GM23338 (cell line): Measurements from ENCODE around the gene SNX9.

ENCODE experiments used
- CREB1 ChIP-seq: fragments of 250-450 bp; sonication (Bioruptor Pico); IDR thresholded peaks from 2 replicates; pipeline ENCODE4 v1.5.0; 2020; ENCODE audit warnings: low read depth, mild to moderate bottlenecking, moderate library complexity
- EZH2 ChIP-seq: fragments of 200-600 bp; sonication (generic); IDR thresholded peaks from one replicate; pipeline ENCODE4 v1.8.0; 2017; ENCODE audit warnings: antibody characterized with exemption, mild to moderate bottlenecking, low read depth; ENCODE audit not compliant: unreplicated experiment
- EZH2phosphoT487 ChIP-seq: fragments of 200-600 bp; sonication (generic); IDR thresholded peaks from one replicate; pipeline ENCODE4 v1.8.1; 2018; ENCODE audit warnings: antibody characterized with exemption; ENCODE audit not compliant: unreplicated experiment
- JUNB ChIP-seq: IDR thresholded peaks from one replicate; pipeline ENCODE4 v1.6.1; 2016; ENCODE audit warnings: antibody characterized with exemption; ENCODE audit not compliant: unreplicated experiment
- NANOG ChIP-seq: IDR thresholded peaks from 2 replicates; pipeline ENCODE4 v1.6.1; 2016; ENCODE audit warnings: antibody characterized with exemption, borderline replicate concordance
- POLR2AphosphoS5 ChIP-seq: IDR thresholded peaks from 2 replicates; pipeline ENCODE4 v1.6.1; 2016; ENCODE audit warnings: antibody characterized with exemption, low read depth
- STAT1 ChIP-seq: IDR thresholded peaks from one replicate; pipeline ENCODE4 v1.6.1; 2016; ENCODE audit warnings: antibody characterized with exemption; ENCODE audit not compliant: unreplicated experiment
- ZNF114 ChIP-seq: fragments of 250-450 bp; sonication (Bioruptor Pico); IDR thresholded peaks from 2 replicates; pipeline ENCODE4 v1.5.0; 2020; ENCODE audit warnings: mild to moderate bottlenecking, moderate library complexity
- TF ChIP-seq, protein P1 (sequence below): IDR thresholded peaks from one replicate; pipeline ENCODE4 v1.6.1; 2018; ENCODE audit warnings: antibody characterized with exemption; ENCODE audit not compliant: unreplicated experiment
- TF ChIP-seq, protein P2 (sequence below), 2 experiments: fragments of 200-600 bp in 1 of 2; sonication (generic) in 1 of 2; conservative IDR thresholded peaks; 2 replicates each; pipeline versions ENCODE4 v1.5.1 to v1.6.1; 2016 to 2017; ENCODE audit warnings: antibody characterized with exemption in 2 of 2, low read depth in 2 of 2, mild to moderate bottlenecking in 2 of 2, moderate library complexity in 1 of 2
- TF ChIP-seq, protein P3 (sequence below): IDR thresholded peaks from 2 replicates; pipeline ENCODE4 v1.6.1; 2016; ENCODE audit warnings: antibody characterized with exemption

DNA sequence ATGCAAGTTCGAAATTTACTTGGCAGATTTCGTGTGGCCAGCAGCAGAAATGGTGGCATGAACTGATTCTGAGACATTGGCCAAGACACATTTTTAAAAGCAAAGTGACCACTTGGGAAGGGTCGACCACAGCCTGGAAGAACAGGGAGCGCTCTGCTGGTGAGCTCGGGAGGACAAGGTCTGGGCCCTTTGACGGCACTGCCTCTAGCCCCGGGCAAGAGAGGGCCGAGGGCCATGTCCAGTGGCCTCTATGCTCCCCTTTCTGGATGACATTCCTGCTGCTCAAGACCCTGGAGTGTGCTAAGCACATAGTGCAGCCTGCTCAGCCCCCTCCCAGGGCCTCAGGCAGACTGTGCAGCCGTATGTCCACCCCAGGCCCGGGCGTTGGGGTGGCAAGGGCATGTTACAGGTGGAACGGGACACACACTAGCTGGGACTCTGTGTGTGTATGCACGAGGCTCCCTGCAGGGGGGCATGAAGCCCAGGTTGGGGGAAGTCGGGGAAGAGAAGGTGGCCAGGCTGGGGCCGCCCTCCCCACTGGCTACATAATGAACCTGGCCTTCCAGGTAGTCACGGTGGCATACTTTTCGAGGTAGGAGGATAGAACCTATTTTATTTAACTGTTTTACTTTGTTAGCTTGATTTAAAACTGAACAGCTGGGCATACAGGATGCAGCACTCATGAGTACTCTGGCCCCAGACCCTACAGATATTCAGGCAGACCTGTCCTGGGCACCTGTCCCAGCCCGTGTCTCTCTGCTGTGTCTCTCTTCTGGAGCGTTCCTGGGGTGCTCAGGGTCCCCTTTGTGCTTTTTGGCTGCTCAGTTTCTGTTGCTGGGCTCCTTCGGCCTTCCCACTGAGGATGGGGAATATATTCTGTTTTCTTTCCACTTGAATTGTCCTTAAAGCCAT, 165.0 kb downstream of the SNX9 start:
- TF ChIP-seq, protein P1, sequence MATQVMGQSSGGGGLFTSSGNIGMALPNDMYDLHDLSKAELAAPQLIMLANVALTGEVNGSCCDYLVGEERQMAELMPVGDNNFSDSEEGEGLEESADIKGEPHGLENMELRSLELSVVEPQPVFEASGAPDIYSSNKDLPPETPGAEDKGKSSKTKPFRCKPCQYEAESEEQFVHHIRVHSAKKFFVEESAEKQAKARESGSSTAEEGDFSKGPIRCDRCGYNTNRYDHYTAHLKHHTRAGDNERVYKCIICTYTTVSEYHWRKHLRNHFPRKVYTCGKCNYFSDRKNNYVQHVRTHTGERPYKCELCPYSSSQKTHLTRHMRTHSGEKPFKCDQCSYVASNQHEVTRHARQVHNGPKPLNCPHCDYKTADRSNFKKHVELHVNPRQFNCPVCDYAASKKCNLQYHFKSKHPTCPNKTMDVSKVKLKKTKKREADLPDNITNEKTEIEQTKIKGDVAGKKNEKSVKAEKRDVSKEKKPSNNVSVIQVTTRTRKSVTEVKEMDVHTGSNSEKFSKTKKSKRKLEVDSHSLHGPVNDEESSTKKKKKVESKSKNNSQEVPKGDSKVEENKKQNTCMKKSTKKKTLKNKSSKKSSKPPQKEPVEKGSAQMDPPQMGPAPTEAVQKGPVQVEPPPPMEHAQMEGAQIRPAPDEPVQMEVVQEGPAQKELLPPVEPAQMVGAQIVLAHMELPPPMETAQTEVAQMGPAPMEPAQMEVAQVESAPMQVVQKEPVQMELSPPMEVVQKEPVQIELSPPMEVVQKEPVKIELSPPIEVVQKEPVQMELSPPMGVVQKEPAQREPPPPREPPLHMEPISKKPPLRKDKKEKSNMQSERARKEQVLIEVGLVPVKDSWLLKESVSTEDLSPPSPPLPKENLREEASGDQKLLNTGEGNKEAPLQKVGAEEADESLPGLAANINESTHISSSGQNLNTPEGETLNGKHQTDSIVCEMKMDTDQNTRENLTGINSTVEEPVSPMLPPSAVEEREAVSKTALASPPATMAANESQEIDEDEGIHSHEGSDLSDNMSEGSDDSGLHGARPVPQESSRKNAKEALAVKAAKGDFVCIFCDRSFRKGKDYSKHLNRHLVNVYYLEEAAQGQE = no peak
- TF ChIP-seq, protein P2, sequence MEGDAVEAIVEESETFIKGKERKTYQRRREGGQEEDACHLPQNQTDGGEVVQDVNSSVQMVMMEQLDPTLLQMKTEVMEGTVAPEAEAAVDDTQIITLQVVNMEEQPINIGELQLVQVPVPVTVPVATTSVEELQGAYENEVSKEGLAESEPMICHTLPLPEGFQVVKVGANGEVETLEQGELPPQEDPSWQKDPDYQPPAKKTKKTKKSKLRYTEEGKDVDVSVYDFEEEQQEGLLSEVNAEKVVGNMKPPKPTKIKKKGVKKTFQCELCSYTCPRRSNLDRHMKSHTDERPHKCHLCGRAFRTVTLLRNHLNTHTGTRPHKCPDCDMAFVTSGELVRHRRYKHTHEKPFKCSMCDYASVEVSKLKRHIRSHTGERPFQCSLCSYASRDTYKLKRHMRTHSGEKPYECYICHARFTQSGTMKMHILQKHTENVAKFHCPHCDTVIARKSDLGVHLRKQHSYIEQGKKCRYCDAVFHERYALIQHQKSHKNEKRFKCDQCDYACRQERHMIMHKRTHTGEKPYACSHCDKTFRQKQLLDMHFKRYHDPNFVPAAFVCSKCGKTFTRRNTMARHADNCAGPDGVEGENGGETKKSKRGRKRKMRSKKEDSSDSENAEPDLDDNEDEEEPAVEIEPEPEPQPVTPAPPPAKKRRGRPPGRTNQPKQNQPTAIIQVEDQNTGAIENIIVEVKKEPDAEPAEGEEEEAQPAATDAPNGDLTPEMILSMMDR (conservative IDR thresholded peaks at IDR 0.05; ENCODE audit: low read depth in 2 of 2) = no peak
- TF ChIP-seq EZH2 = no peak
- TF ChIP-seq CREB1 (CRISPR knock-in tag) = no peak
- TF ChIP-seq POLR2AphosphoS5 = no peak
- TF ChIP-seq EZH2phosphoT487 = no peak
- TF ChIP-seq JUNB = no peak
- no peak for TF ChIP-seq ZNF114 (CRISPR knock-in tag)
- TF ChIP-seq, protein P3, sequence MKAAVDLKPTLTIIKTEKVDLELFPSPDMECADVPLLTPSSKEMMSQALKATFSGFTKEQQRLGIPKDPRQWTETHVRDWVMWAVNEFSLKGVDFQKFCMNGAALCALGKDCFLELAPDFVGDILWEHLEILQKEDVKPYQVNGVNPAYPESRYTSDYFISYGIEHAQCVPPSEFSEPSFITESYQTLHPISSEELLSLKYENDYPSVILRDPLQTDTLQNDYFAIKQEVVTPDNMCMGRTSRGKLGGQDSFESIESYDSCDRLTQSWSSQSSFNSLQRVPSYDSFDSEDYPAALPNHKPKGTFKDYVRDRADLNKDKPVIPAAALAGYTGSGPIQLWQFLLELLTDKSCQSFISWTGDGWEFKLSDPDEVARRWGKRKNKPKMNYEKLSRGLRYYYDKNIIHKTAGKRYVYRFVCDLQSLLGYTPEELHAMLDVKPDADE = no peak
- TF ChIP-seq NANOG = no peak
- TF ChIP-seq STAT1 = no peak
